ENCODE data around the gene PDSS2. TPM values are rescaled to one million over a fixed set of nuclear protein-coding genes. Genes with fewer than 3 reads are reported as not detected.

The PDSS2 gene
- total RNA-seq, 1 donor from 2014 or later: 18.7 TPM

DNA sequence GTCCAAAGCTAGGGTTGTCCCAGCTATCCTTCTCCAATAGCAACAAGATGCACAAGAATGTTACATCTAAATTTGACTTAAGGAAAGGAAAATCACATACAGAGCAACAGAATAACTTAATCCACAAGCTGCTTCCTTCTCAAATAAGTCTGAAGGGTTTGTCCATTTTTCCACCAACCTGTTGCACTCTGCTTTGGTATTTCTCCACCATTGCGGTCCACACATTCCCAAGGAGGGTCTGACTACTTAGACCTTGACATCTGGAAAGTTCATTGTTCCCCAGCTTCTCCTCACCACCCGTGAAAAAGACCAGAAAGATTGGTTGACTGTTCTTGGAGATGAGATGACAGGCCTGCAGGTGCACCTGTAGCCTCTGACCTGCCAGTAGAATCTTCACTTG lies 72.5 kb downstream of the PDSS2 start:
- TF ChIP-seq POLR2AphosphoS5 (IDR thresholded peaks at IDR 0.05; ENCODE audit: insufficient read depth in 1 of 2, low read depth in 1 of 2): no peak
- no peak for TF ChIP-seq POLR2A (IDR thresholded peaks at IDR 0.05)
- TF ChIP-seq CTCF (IDR thresholded peaks at IDR 0.05): no peak
- no peaks in the 10 kb centered on the region for H3K36me3 ChIP-seq
- H3K9me3 ChIP-seq: no peaks in the 10 kb centered on the region
- H3K4me3 ChIP-seq: no peak overlapping the region
- no peak overlapping the region for H3K27ac ChIP-seq
- intact Hi-C loops (cut with DNase I): no loop called here
- no peaks in the 10 kb centered on the region for H3K4me1 ChIP-seq
- H3K27me3 ChIP-seq: no peaks in the 10 kb centered on the region
- no peak for DNase-seq (ENCODE audit: extremely low spot score in 2 of 2)

GRCh38 chr6:107386340-107386739 lies 73.0 kb downstream of the PDSS2 start:
- H3K4me3 ChIP-seq: no peak overlapping the region
- no peaks in the 10 kb centered on the region for H3K36me3 ChIP-seq
- H3K4me1 ChIP-seq: no peaks in the 10 kb centered on the region
- TF ChIP-seq POLR2A (IDR thresholded peaks at IDR 0.05): no peak
- no peak for TF ChIP-seq POLR2AphosphoS5 (IDR thresholded peaks at IDR 0.05; ENCODE audit: insufficient read depth in 1 of 2, low read depth in 1 of 2)
- TF ChIP-seq CTCF (IDR thresholded peaks at IDR 0.05): no peak
- DNase-seq (ENCODE audit: extremely low spot score in 2 of 2): no peak
- H3K27me3 ChIP-seq: no peaks in the 10 kb centered on the region
- H3K9me3 ChIP-seq: no peaks in the 10 kb centered on the region
- intact Hi-C loops (cut with DNase I): no loop called here
- no peak overlapping the region for H3K27ac ChIP-seq

DNA sequence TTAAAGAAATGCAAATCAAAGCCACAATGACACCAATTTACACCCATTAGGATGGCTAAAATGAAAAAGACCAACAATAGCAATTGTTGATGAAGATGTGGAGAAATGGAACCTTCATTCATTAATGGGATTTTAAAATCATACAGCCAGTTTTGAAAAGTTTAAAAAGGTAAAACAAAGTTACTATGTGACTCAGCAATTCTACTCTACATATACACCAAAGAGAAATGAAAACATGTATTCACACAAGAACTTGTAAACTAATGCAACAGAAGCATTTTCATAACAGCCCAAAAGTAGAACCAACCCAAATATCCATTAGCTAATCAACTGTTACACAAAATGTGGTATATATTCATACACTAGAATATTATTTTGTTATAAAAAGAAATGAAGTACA lies 75.7 kb downstream of the PDSS2 start:
- H3K27me3 ChIP-seq: no peaks in the 10 kb centered on the region
- H3K9me3 ChIP-seq: no peaks in the 10 kb centered on the region
- no peak for DNase-seq (ENCODE audit: extremely low spot score in 2 of 2)
- H3K4me3 ChIP-seq: no peak overlapping the region
- no peaks in the 10 kb centered on the region for H3K36me3 ChIP-seq
- TF ChIP-seq POLR2AphosphoS5 (IDR thresholded peaks at IDR 0.05; ENCODE audit: insufficient read depth in 1 of 2, low read depth in 1 of 2) (no peak), POLR2A (IDR thresholded peaks at IDR 0.05) (no peak), CTCF (IDR thresholded peaks at IDR 0.05) (no peak)
- H3K27ac ChIP-seq: no peak overlapping the region
- H3K4me1 ChIP-seq: no peaks in the 10 kb centered on the region
- intact Hi-C loops (cut with DNase I): no loop called here

DNA sequence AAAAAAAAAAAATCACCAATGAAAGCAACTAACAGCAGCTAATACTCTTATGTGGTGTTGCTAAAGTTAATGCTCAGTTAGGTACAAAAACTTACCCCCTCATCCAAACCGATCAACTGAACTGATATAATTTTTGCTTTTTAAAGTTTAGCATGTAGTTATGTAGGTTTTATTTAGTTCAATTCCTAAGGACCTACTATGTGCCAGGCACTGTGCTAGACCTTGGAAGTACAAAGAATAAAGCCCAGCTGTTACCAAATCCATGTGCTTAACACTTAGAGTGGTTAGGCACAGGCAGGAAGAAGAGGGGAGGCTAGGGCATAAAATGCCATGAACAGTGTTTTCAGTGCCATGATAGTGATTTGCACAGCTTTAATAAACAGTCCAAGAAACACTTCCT lies 85.1 kb downstream of the PDSS2 start:
- Histone ChIP-seq H3K36me3 (no peaks in the 10 kb centered on the region), H3K27me3 (no peaks in the 10 kb centered on the region), H3K4me1 (no peaks in the 10 kb centered on the region), H3K9me3 (no peaks in the 10 kb centered on the region), H3K4me3 (no peak overlapping the region), H3K27ac (no peak overlapping the region)
- intact Hi-C loops (cut with DNase I): no loop called here
- no peak for TF ChIP-seq POLR2AphosphoS5 (IDR thresholded peaks at IDR 0.05; ENCODE audit: insufficient read depth in 1 of 2, low read depth in 1 of 2)
- no peak for TF ChIP-seq CTCF (IDR thresholded peaks at IDR 0.05)
- TF ChIP-seq POLR2A (IDR thresholded peaks at IDR 0.05): no peak
- no peak for DNase-seq (ENCODE audit: extremely low spot score in 2 of 2)

DNA sequence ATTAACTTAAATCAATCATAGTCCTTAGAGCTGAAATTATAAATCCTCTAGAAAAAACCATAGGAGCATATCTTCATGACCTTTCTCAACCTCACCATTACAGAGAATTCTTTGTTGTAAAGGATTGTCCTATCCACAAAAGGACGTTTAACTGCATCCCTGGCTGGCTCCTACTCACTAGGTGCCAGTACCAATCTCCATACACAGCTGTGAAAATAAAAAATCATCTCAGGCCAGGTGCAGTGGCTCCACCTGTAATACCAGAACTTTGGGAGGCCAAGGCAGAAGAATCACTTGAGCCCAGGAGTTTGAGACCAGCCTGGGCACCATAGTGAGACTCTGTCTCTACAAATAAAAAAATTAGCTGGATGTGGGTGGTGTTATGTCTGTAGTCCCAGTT lies 89.9 kb downstream of the PDSS2 start:
- no peaks in the 10 kb centered on the region for H3K27me3 ChIP-seq
- no peak for TF ChIP-seq POLR2AphosphoS5 (IDR thresholded peaks at IDR 0.05; ENCODE audit: insufficient read depth in 1 of 2, low read depth in 1 of 2)
- TF ChIP-seq CTCF (IDR thresholded peaks at IDR 0.05): no peak
- no peak for TF ChIP-seq POLR2A (IDR thresholded peaks at IDR 0.05)
- H3K9me3 ChIP-seq: no peaks in the 10 kb centered on the region
- no peaks in the 10 kb centered on the region for H3K4me1 ChIP-seq
- no peak overlapping the region for H3K4me3 ChIP-seq
- H3K36me3 ChIP-seq: no peaks in the 10 kb centered on the region
- intact Hi-C loops (cut with DNase I): no loop called here
- H3K27ac ChIP-seq: no peak overlapping the region
- DNase-seq (ENCODE audit: extremely low spot score in 2 of 2): no peak
